PC-3 (cell line): Measurements from ENCODE around the gene LIN28B. TPM values are rescaled to one million over a fixed set of nuclear protein-coding genes. Genes with fewer than 3 reads are reported as not detected.
"Not testable (repeated sequence)": the region's sequence is repeated elsewhere in the genome, so short reads cannot be mapped to it uniquely, and the experiment has no call there.

ENCODE experiments used
- ATAC-seq: fragments of 200-7000 bp; cut with Tn5 transposase; 2 replicates; pipeline ENCODE4 v1.9.1; 2020; ENCODE audit warnings: mild to moderate bottlenecking, moderate library complexity
- BruUV-seq: library from RNA; stranded (reverse); fragments of 400-500 nt; replicated peaks from 2 replicates; lab custom pipeline; 2021; lab: Mats Ljungman, UMichigan
- CTCF ChIA-PET: fragments of 300-600 bp; sonication (Branson Sonifier 250); formaldehyde crosslinking; loops from one replicate; lab custom pipeline; 2022; ENCODE audit warnings: antibody characterized with exemption; lab: Charles Lee
- POLR2A ChIA-PET: fragments of 300-600 bp; sonication (Branson Sonifier 250); formaldehyde crosslinking; loops from one replicate; lab custom pipeline; 2022; ENCODE audit warnings: antibody characterized with exemption; ENCODE audit not compliant: unreplicated experiment; lab: Charles Lee
- DNase-seq: peaks from one replicate; pipeline ENCODE4 v3.0.0-alpha.2; 2015
- H2AFZ ChIP-seq: fragments of 300-600 bp; sonication (generic); 2 replicates; pipeline ENCODE4 v1.6.0; 2016; ENCODE audit warnings: antibody characterized with exemption, low read length
- H3F3A ChIP-seq: fragments of 300-600 bp; sonication (generic); one replicate; pipeline ENCODE4 v1.6.0; 2017; ENCODE audit warnings: antibody characterized with exemption, low read length, control low read depth, mild to moderate bottlenecking; ENCODE audit not compliant: unreplicated experiment
- H3K27ac ChIP-seq: fragments of 300-600 bp; sonication (generic); 2 replicates; pipeline ENCODE4 v1.5.1; 2016; ENCODE audit warnings: mild to moderate bottlenecking, low read length
- H3K27me3 ChIP-seq: fragments of 300-600 bp; sonication (generic); 2 replicates; pipeline ENCODE4 v1.6.1; 2016; ENCODE audit warnings: low read length, mixed read lengths
- H3K36me3 ChIP-seq: fragments of 300-600 bp; sonication (generic); 2 replicates; pipeline ENCODE4 v1.6.1; 2016; ENCODE audit warnings: low read depth, mixed run types, low read length, mixed read lengths
- H3K4me1 ChIP-seq: fragments of 300-600 bp; sonication (generic); 2 replicates; pipeline ENCODE4 v1.5.1; 2016; ENCODE audit warnings: low read length; ENCODE audit not compliant: insufficient read depth
- H3K4me2 ChIP-seq: fragments of 300-600 bp; sonication (generic); 2 replicates; pipeline ENCODE4 v1.6.0; 2016; ENCODE audit warnings: low read length
- H3K4me3 ChIP-seq: fragments of 300-600 bp; sonication (generic); 2 replicates; pipeline ENCODE4 v1.5.1; 2016; ENCODE audit warnings: mild to moderate bottlenecking, low read length, mixed read lengths
- H3K79me2 ChIP-seq: fragments of 300-600 bp; sonication (generic); 2 replicates; pipeline ENCODE4 v1.6.1; 2017; ENCODE audit warnings: low read length, mixed read lengths
- H3K9ac ChIP-seq: fragments of 300-600 bp; sonication (generic); 2 replicates; pipeline ENCODE4 v1.6.0; 2016; ENCODE audit warnings: mild to moderate bottlenecking, low read length
- H3K9me2 ChIP-seq: fragments of 300-600 bp; sonication (generic); replicated peaks from 2 replicates; pipeline ENCODE4 v1.6.1; 2016; ENCODE audit warnings: mixed run types, low read length, mixed read lengths
- H3K9me3 ChIP-seq: fragments of 300-600 bp; sonication (generic); 2 replicates; pipeline ENCODE4 v1.6.1; 2016; ENCODE audit warnings: low read length, mixed read lengths
- H4K20me1 ChIP-seq: fragments of 300-600 bp; sonication (generic); 2 replicates; pipeline ENCODE4 v1.6.1; 2016; ENCODE audit warnings: low read length, mixed read lengths
- EZH2 ChIP-seq: fragments of 300-600 bp; sonication (generic); IDR thresholded peaks from one replicate; pipeline ENCODE4 v1.6.1; 2017; ENCODE audit warnings: antibody characterized with exemption, mild to moderate bottlenecking, low read length; ENCODE audit not compliant: unreplicated experiment
- EZH2phosphoT487 ChIP-seq: fragments of 300-600 bp; sonication (generic); IDR thresholded peaks from 2 replicates; pipeline ENCODE4 v1.6.1; 2018; ENCODE audit warnings: mild to moderate bottlenecking, antibody characterized with exemption, low read length, borderline replicate concordance
- intact Hi-C: fragments of 100-400 bp; cut with micrococcal nuclease; formaldehyde crosslinking; loops from 2 replicates; pipeline ENCODE4 v1.9.0; 2023
- total RNA-seq: library from RNA; depleted of rRNA; stranded (reverse); fragments of >200 nt; gene quantifications from 2 replicates; pipeline ENCODE4 v1.2.3, GENCODE V29; 2014
- TF ChIP-seq, protein P1 (sequence below): fragments of 300-600 bp; sonication (generic); conservative IDR thresholded peaks from 2 replicates; pipeline ENCODE4 v1.5.1; 2017; ENCODE audit warnings: antibody characterized with exemption, low read depth, mild to moderate bottlenecking, low read length

The LIN28B gene
- total RNA-seq, 1 experiment from 2014 or later = 0.11 TPM

DNA sequence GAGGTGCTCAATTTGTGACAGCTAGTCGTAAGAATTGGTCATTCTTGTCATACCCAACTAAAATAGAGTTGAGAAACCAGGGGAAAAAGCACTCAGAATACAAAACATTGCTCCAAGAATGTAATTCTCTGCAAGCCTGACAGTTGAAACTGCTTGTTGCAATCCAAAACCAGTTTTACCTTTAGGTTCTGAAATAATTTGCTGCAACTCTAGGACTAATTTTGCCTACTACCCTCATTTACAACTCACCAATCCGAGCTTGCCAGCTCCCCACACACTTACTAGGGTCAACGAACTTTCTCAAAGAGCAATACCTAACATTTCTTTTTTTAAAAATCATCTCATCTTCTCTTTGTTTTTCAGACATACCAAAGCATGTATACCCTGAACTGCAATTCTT is 29.7 kb downstream of the LIN28B start:
- H3K4me2 ChIP-seq = no peak overlapping the region
- no peaks in the 10 kb centered on the region for H3K79me2 ChIP-seq
- no peaks in the 10 kb centered on the region for H3K27me3 ChIP-seq
- H3K9me2 ChIP-seq = no peaks in the 10 kb centered on the region
- no peak overlapping the region for H3K27ac ChIP-seq
- ChIA-PET POLR2A (no interaction called here), CTCF (no interaction called here)
- no peak overlapping the region for H2AFZ ChIP-seq
- no peak overlapping the region for H3K9ac ChIP-seq
- intact Hi-C loops = no loop called here
- no peak overlapping the region for H3K4me3 ChIP-seq
- H3K4me1 ChIP-seq = no peaks in the 10 kb centered on the region
- no peaks in the 10 kb centered on the region for H3K9me3 ChIP-seq
- BruUV-seq = no TSS peak
- ATAC-seq (no peak), DNase-seq (no peak)
- no peaks in the 10 kb centered on the region for H3F3A ChIP-seq
- no peak for TF ChIP-seq EZH2phosphoT487
- no peak for TF ChIP-seq EZH2
- TF ChIP-seq, protein P1, sequence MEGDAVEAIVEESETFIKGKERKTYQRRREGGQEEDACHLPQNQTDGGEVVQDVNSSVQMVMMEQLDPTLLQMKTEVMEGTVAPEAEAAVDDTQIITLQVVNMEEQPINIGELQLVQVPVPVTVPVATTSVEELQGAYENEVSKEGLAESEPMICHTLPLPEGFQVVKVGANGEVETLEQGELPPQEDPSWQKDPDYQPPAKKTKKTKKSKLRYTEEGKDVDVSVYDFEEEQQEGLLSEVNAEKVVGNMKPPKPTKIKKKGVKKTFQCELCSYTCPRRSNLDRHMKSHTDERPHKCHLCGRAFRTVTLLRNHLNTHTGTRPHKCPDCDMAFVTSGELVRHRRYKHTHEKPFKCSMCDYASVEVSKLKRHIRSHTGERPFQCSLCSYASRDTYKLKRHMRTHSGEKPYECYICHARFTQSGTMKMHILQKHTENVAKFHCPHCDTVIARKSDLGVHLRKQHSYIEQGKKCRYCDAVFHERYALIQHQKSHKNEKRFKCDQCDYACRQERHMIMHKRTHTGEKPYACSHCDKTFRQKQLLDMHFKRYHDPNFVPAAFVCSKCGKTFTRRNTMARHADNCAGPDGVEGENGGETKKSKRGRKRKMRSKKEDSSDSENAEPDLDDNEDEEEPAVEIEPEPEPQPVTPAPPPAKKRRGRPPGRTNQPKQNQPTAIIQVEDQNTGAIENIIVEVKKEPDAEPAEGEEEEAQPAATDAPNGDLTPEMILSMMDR = no peak
- H3K36me3 ChIP-seq = no peaks in the 10 kb centered on the region
- no peaks in the 10 kb centered on the region for H4K20me1 ChIP-seq

DNA sequence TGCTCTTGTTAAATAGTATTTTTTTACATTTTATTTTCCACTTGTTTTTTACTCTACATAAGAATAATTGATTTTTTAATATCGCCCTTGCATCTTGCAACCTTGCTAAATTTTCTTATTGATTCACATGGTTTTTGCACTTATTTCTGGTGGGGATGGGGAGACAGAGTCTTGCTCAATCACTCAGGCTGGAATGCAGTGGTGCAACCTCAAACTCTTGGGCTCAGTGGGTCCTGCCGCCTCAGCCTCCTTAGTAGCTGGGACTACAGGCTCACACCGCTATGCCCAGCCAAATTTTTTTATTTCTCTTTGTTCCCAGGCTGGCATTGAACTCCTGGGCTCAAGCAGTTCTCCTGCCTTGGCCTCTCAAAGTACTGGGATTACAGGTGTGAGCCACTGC is 30.3 kb downstream of the LIN28B start:
- Histone ChIP-seq H3K9me2 (no peaks in the 10 kb centered on the region), H3K27ac (no peak overlapping the region), H3K36me3 (no peaks in the 10 kb centered on the region), H3K9me3 (no peaks in the 10 kb centered on the region), H2AFZ (no peak overlapping the region), H3K9ac (no peak overlapping the region), H3K79me2 (no peaks in the 10 kb centered on the region), H3K27me3 (no peaks in the 10 kb centered on the region), H3K4me3 (no peak overlapping the region), H3K4me2 (no peak overlapping the region), H4K20me1 (no peaks in the 10 kb centered on the region), H3K4me1 (no peaks in the 10 kb centered on the region), H3F3A (no peaks in the 10 kb centered on the region)
- ATAC-seq (no peak), DNase-seq (no peak)
- intact Hi-C loops = no loop called here
- TF ChIP-seq EZH2 (no peak), EZH2phosphoT487 (no peak)
- TF ChIP-seq, protein P1 = no peak
- POLR2A ChIA-PET = no interaction called here
- CTCF ChIA-PET = no interaction called here
- BruUV-seq = no TSS peak

DNA sequence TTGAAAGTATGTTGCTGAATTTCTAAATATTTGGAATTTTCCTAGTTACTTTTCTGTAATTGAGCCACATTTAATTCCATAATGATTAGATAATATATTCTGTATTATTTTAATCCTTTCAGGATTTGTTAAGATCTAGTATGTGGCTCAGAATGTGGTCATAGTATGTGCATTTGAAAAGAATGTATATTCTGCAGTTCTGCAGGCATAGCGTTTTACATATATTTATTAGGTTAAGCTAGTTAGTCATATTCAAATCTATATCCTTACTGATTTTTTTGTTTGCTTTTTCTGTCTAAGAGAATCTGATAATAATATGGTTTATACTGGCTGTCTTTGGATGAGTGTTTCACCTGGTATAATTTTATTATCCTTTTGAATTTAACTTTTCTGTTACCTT is 33.2 kb downstream of the LIN28B start:
- Histone ChIP-seq H4K20me1 (no peaks in the 10 kb centered on the region), H3K36me3 (no peaks in the 10 kb centered on the region), H2AFZ (no peak overlapping the region), H3K9ac (no peak overlapping the region), H3K79me2 (no peaks in the 10 kb centered on the region), H3K27me3 (no peaks in the 10 kb centered on the region), H3F3A (no peaks in the 10 kb centered on the region), H3K9me2 (no peaks in the 10 kb centered on the region), H3K9me3 (no peaks in the 10 kb centered on the region), H3K4me2 (no peak overlapping the region), H3K4me1 (no peaks in the 10 kb centered on the region), H3K27ac (no peak overlapping the region), H3K4me3 (no peak overlapping the region)
- ChIA-PET CTCF (no interaction called here), POLR2A (no interaction called here)
- BruUV-seq = no TSS peak
- DNase-seq (no peak), ATAC-seq (no peak)
- no peak for TF ChIP-seq EZH2
- no peak for TF ChIP-seq EZH2phosphoT487
- TF ChIP-seq, protein P1 = no peak
- intact Hi-C loops = loop anchor here (10.0 kb wide), 1 partner anchor 315 kb away; no protein-coding TSS in a partner anchor

DNA sequence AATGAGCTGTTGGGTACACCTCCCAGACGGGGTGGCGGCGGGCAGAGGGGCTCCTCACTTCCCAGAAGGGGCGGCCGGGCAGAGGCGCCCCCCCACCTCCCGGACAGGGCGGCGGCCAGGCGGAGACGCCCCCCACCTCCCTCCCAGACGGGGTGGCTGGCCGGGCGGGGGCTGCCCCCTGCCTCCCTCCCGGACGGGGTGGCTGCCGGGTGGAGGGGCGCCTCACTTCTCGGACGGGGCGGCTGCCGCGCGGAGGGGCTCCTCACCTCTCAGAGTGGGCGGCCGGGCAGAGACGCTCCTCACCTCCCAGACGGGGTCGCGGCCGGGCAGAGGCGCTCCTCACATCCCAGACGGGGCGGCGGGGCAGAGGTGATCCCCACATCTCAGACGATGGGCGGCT is 34.2 kb downstream of the LIN28B start:
- H3K4me2 ChIP-seq, H3K9ac ChIP-seq, H3K27me3 ChIP-seq, ATAC-seq, H3F3A ChIP-seq, H3K4me1 ChIP-seq, BruUV-seq, CTCF ChIA-PET, H3K27ac ChIP-seq, H3K36me3 ChIP-seq, H3K9me3 ChIP-seq, DNase-seq, H2AFZ ChIP-seq, H3K79me2 ChIP-seq, H4K20me1 ChIP-seq, POLR2A ChIA-PET, H3K9me2 ChIP-seq, H3K4me3 ChIP-seq: not testable (repeated sequence)
- intact Hi-C loops = loop anchor here (10.0 kb wide), 1 partner anchor 314 kb away; no protein-coding TSS in a partner anchor

DNA sequence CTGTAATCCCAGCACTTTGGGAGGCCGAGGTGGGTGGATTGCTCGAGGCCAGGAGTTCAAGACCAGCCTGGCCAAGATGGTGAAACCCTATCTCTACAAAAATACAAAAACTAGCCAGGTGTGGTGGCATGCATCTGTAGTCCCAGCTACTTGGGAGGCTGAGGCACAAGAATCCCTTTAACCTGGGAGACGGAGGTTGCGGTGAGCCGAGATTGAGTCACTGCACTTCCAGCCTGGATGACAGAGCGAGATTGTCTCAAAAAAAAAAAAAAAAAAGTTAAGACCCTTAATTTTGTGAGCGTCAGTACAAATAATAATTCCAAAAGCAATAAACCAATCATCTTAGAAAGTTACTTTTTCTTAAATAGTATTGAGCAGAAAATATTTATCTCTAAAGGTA is 36.7 kb downstream of the LIN28B start:
- H3K9me2 ChIP-seq, H3K9me3 ChIP-seq, H3K4me3 ChIP-seq, H3K4me2 ChIP-seq, H3K79me2 ChIP-seq, H3K4me1 ChIP-seq, H3K9ac ChIP-seq, POLR2A ChIA-PET, DNase-seq, ATAC-seq, BruUV-seq, H3K27ac ChIP-seq, H3F3A ChIP-seq, H3K27me3 ChIP-seq, H4K20me1 ChIP-seq, H3K36me3 ChIP-seq, H2AFZ ChIP-seq: not testable (repeated sequence)
- CTCF ChIA-PET = interaction anchor here (0.6 kb wide), 1 partner anchor 85 kb away, joined by 3 read pairs; no protein-coding TSS in a partner anchor
- intact Hi-C loops = loop anchor here (10.0 kb wide), 1 partner anchor 311 kb away; no protein-coding TSS in a partner anchor
